ENCODE measurements around the gene UNK.

DNA sequence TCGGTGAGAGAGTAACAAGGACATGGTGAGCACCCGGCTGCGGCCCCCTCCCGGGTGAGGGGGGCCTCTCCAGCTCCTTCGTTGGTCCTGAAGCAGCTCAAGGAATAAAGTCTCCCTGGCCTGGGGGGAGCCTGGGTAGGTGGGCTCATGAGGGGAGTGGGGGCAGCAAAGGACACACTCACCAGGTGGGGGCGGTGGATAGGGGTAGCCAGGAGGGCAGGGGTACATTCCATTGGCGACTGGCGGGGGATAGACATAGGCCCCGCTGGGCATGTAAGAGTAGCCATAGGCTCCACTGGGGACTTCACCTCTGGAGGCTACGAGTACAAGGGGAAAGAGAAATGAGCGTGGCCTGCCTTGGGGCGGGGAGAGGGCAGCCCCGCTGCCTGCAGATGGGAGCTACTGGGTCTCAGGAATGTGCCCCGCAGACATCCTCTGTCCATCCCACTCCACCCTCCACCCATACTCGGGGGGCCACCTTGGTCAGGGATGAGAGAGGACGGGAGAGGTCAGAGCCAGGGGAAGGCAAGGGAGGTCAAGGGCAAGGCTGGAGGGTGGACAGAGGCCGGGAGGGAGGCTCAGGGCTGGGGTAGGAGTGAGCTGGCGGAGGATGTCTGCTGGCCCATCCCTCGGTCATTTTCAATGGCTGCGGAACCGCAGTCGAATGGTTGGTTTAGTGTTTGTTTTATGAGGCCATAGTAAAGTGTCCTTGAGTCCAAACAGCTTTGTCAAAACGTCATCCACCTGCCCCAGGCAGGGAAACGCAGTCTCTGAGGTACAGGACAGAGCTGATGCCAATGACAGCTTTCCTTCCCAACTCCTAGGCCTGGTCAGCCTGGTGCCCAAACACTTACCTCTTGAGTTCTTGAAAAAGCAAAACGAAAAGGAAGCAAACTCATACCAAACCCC is 63.3 kb downstream of the UNK start:
- TF ChIP-seq CTCF (IDR thresholded peaks at IDR 0.05) = no peak
- TF ChIP-seq POLR2A (IDR thresholded peaks at IDR 0.05) = no peak
